Skin of body (tissue), 2 donors: ENCODE data around the gene ADGRD1. TPM values are rescaled to one million over a fixed set of nuclear protein-coding genes. Genes with fewer than 3 reads are reported as not detected.
"Not testable (repeated sequence)": the region's sequence is repeated elsewhere in the genome, so short reads cannot be mapped to it uniquely, and the experiment has no call there.

Source experiments
- DNase-seq: peaks from one replicate; lab custom pipeline; 2025; lab: John Stamatoyannopoulos, UW
- total RNA-seq: library from RNA; depleted of rRNA; stranded (reverse); fragments of >200 nt; gene quantifications from one replicate; pipeline ENCODE4 v1.2.3, GENCODE V29; 2014

ADGRD1 gene
- 7.3 TPM for total RNA-seq

GRCh38 chr12:130953771-130954543 lies at the start of gene ADGRD1:
Gene ADGRD1, plus strand, starts transcription at chr12:130953907. Its CDS starts 559 bp downstream, at chr12:130954466.
- peak; percentile 37 for DNase-seq

- no peak for DNase-seq
These were observed 49.6 kb upstream of the ADGRD1 start for GRCh38 chr12:130904064-130904463.

- not testable (repeated sequence) for DNase-seq
These were observed 48.7 kb upstream of the ADGRD1 start for GRCh38 chr12:130904936-130905455.

- DNase-seq = no peak
These were observed 44.6 kb upstream of the ADGRD1 start for GRCh38 chr12:130909111-130909510.

- no peak for DNase-seq
These were observed 42.5 kb upstream of the ADGRD1 start for GRCh38 chr12:130911193-130911592.

GRCh38 chr12:130911933-130912332 lies 41.8 kb upstream of the ADGRD1 start:
- DNase-seq = no peak

GRCh38 chr12:130916241-130916911 lies 37.3 kb upstream of the ADGRD1 start:
- peak; percentile 79 for DNase-seq

- DNase-seq = no peak
These were observed 36.1 kb upstream of the ADGRD1 start for GRCh38 chr12:130917607-130918006.

GRCh38 chr12:130919086-130919485 lies 34.6 kb upstream of the ADGRD1 start:
- DNase-seq = no peak

- no peak for DNase-seq
These were observed 33.5 kb upstream of the ADGRD1 start for GRCh38 chr12:130920119-130920703.

GRCh38 chr12:130920723-130921381 lies 32.9 kb upstream of the ADGRD1 start:
- DNase-seq = peak; percentile 46

GRCh38 chr12:130922511-130922953 lies 31.2 kb upstream of the ADGRD1 start:
- peak; percentile 39 for DNase-seq

GRCh38 chr12:130924966-130925665 lies 28.6 kb upstream of the ADGRD1 start:
- DNase-seq = no peak

- DNase-seq = no peak
These were observed 28.1 kb upstream of the ADGRD1 start for GRCh38 chr12:130925666-130926015.

- no peak for DNase-seq
These were observed 24.3 kb upstream of the ADGRD1 start for GRCh38 chr12:130929363-130929762.

GRCh38 chr12:130932061-130932930 lies 21.4 kb upstream of the ADGRD1 start:
- DNase-seq = peak; percentile 67

- no peak for DNase-seq
These were observed 20.3 kb upstream of the ADGRD1 start for GRCh38 chr12:130933269-130933995.

- DNase-seq = no peak
These were observed 19.0 kb upstream of the ADGRD1 start for GRCh38 chr12:130934753-130935152.

- DNase-seq = no peak
These were observed 17.1 kb upstream of the ADGRD1 start for GRCh38 chr12:130936561-130936960.
